ENCODE results near the gene ANKS1A. TPM values are rescaled to one million over a fixed set of nuclear protein-coding genes. Genes with fewer than 3 reads are reported as not detected.

Gene ANKS1A
- polyA plus RNA-seq, 1 of the 3 experiments (the other 2 are of a cell fraction): 7.6 TPM

- Histone ChIP-seq H3K79me2 (ENCODE audit: insufficient read depth) (no peaks in the 10 kb centered on the region), H3K27me3 (ENCODE audit: insufficient read depth) (no peaks in the 10 kb centered on the region), H3K27ac (ENCODE audit: low read depth in 2 of 2, low read length in 1 of 2) (no peak overlapping the region), H3K4me2 (no peak overlapping the region), H4K20me1 (ENCODE audit: insufficient read depth) (no peaks in the 10 kb centered on the region), H3K9ac (no peak overlapping the region), H3F3A (replicated peaks; ENCODE audit: insufficient read depth) (no peaks in the 10 kb centered on the region), H3K36me3 (replicated peaks in 1 of 2; ENCODE audit: control insufficient read depth in 1 of 2, insufficient read depth in 2 of 2, low read length in 1 of 2) (no peaks in the 10 kb centered on the region), H3K4me3 (ENCODE audit: low read depth in 2 of 2, low read length in 1 of 2) (no peak overlapping the region), H3K4me1 (ENCODE audit: control insufficient read depth in 1 of 2, insufficient read depth in 2 of 2, low read depth in 1 of 2, low read length in 1 of 2) (no peaks in the 10 kb centered on the region), H3K9me3 (no peaks in the 10 kb centered on the region), H3K9me2 (no peaks in the 10 kb centered on the region), H2AFZ (ENCODE audit: low read depth) (no peak overlapping the region)
- no peak for TF ChIP-seq SIN3A (IDR thresholded peaks at IDR 0.05; ENCODE audit: borderline replicate concordance, low read depth, low read length)
- no peak for TF ChIP-seq MXI1 (IDR thresholded peaks at IDR 0.05; ENCODE audit: low read depth, low read length)
- TF ChIP-seq PBX3 (IDR thresholded peaks at IDR 0.05): no peak
- TF ChIP-seq SMC3 (IDR thresholded peaks at IDR 0.05; ENCODE audit: low read depth, low read length): no peak
- no peak for TF ChIP-seq MAX (IDR thresholded peaks at IDR 0.05; ENCODE audit: low read depth)
- no peak for TF ChIP-seq YY1 (IDR thresholded peaks at IDR 0.05; ENCODE audit: low read depth)
- no peak for TF ChIP-seq REST (IDR thresholded peaks at IDR 0.05; ENCODE audit: low read depth, low read length)
- no peak for TF ChIP-seq RAD21 (IDR thresholded peaks at IDR 0.05; ENCODE audit: low read length)
- no peak for TF ChIP-seq EP300 (IDR thresholded peaks at IDR 0.05; ENCODE audit: borderline replicate concordance in 1 of 2, low read depth in 1 of 2, low read length in 1 of 2)
- TF ChIP-seq CHD2 (IDR thresholded peaks at IDR 0.05; ENCODE audit: low read length, partially characterized antibody): no peak
- TF ChIP-seq NFIC (IDR thresholded peaks at IDR 0.05; ENCODE audit: borderline replicate concordance): no peak
- no peak for TF ChIP-seq FOXJ3 (CRISPR knock-in tag; IDR thresholded peaks at IDR 0.05)
- TF ChIP-seq TAF1 (IDR thresholded peaks at IDR 0.05; ENCODE audit: borderline replicate concordance, low read depth, low read length): no peak
- no peak for TF ChIP-seq NRF1 (IDR thresholded peaks at IDR 0.05; ENCODE audit: low read depth, low read length)
- no peak for TF ChIP-seq EZH2phosphoT487 (IDR thresholded peaks at IDR 0.05; ENCODE audit: borderline replicate concordance, low read depth)
- no peak for TF ChIP-seq RFX5 (IDR thresholded peaks at IDR 0.05; ENCODE audit: low read length)
- no peak for TF ChIP-seq RXRA (IDR thresholded peaks at IDR 0.05; ENCODE audit: borderline replicate concordance, low read depth)
- no peak for TF ChIP-seq MEF2A (IDR thresholded peaks at IDR 0.05; ENCODE audit: borderline replicate concordance, low read depth)
- DNase-seq: no peak
- ChIA-PET CTCF (no interaction called here), POLR2A (no interaction called here)
- 48% methylated on average over 2 of the region's 2 CpGs for WGBS (ENCODE audit: low lambda C conversion rate)
These were observed 231.7 kb downstream of the ANKS1A start for GRCh38 chr6:35120746-35121145.
